CD4-positive, CD25-positive, alpha-beta regulatory T cell (primary cell): ENCODE data around the gene MTFP1. TPM values are rescaled to one million over a fixed set of nuclear protein-coding genes. Genes with fewer than 3 reads are reported as not detected.

Experiments used
- ATAC-seq, 2 donors: fragments of 150-1000 bp; cut with Tn5 transposase; one replicate each; pipeline ENCODE4 v1.10.0; 2021; ENCODE audit warnings: low read depth in 2 of 2, moderate number of reproducible peaks in 2 of 2, moderate library complexity in 1 of 2
- DNase-seq, 3 donors: peaks; one replicate each; pipeline versions ENCODE4 v3.0.0 to v3.0.0-alpha.2; 2012 to 2022; ENCODE audit warnings: mixed read lengths in 1 of 3
- H3K27ac ChIP-seq: one replicate; pipeline ENCODE4 v1.7.0; 2013; ENCODE audit warnings: mild to moderate bottlenecking, low read length; ENCODE audit not compliant: insufficient read depth, poor library complexity, severe bottlenecking
- H3K27me3 ChIP-seq: one replicate; pipeline ENCODE4 v1.7.0; 2013; ENCODE audit warnings: low read length; ENCODE audit not compliant: control insufficient read depth, insufficient read depth
- H3K36me3 ChIP-seq: one replicate; pipeline ENCODE4 v1.7.0; 2013; ENCODE audit warnings: mild to moderate bottlenecking, low read length, moderate library complexity; ENCODE audit not compliant: control insufficient read depth, insufficient read depth
- H3K4me1 ChIP-seq: 2 replicates; pipeline ENCODE4 v1.7.0; 2013; ENCODE audit warnings: mild to moderate bottlenecking, low read length; ENCODE audit not compliant: insufficient read depth, control insufficient read depth, poor library complexity, severe bottlenecking
- H3K4me3 ChIP-seq: one replicate; pipeline ENCODE4 v1.7.0; 2013; ENCODE audit warnings: low read depth, mild to moderate bottlenecking, low read length, moderate library complexity
- H3K9me3 ChIP-seq, 2 experiments: 1 replicate in 1 of 2; 2 replicates in 1 of 2; pipeline ENCODE4 v1.7.0; 2013; ENCODE audit warnings: low read length in 2 of 2, mild to moderate bottlenecking in 1 of 2, moderate library complexity in 1 of 2; ENCODE audit not compliant: control insufficient read depth in 2 of 2
- H3K27ac Mint-ChIP-seq, 3 donors: one replicate each; pipeline ENCODE4 v1.8.0; 2020 to 2022; ENCODE audit warnings: mild to moderate bottlenecking in 3 of 3, mixed read lengths in 3 of 3, moderate library complexity in 2 of 3
- H3K27me3 Mint-ChIP-seq: one replicate; pipeline ENCODE4 v1.8.0; 2022; ENCODE audit warnings: mild to moderate bottlenecking, mixed read lengths
- H3K36me3 Mint-ChIP-seq: one replicate; pipeline ENCODE4 v1.8.0; 2020; ENCODE audit warnings: mixed read lengths
- H3K4me1 Mint-ChIP-seq, 4 donors: one replicate each; pipeline ENCODE4 v1.8.0; 2020 to 2022; ENCODE audit warnings: mixed read lengths in 4 of 4, mild to moderate bottlenecking in 1 of 4
- H3K4me3 Mint-ChIP-seq, 4 donors: one replicate each; pipeline ENCODE4 v1.8.0; 2020 to 2022; ENCODE audit warnings: mild to moderate bottlenecking in 4 of 4, mixed read lengths in 4 of 4, moderate library complexity in 3 of 4
- H3K9me3 Mint-ChIP-seq, 7 donors: one replicate each; pipeline ENCODE4 v1.8.0; 2020 to 2022; ENCODE audit warnings: mixed read lengths in 7 of 7, mild to moderate bottlenecking in 3 of 7, moderate library complexity in 2 of 7
- polyA plus RNA-seq, 4 donors: library from polyadenylated mRNA; unstranded; fragments of 300-500 nt; fragmentation: Illumina TruSeq; gene quantifications; one replicate each; pipeline ENCODE4 v1.2.3, GENCODE V29; 2021
- total RNA-seq: library from RNA; stranded (reverse); gene quantifications from one replicate; pipeline ENCODE4 v1.2.3, GENCODE V29; 2022

The MTFP1 gene
- total and polyA plus RNA-seq, 5 donors from 2014 or later, result 38.3 to 111 (median 45.3) TPM

DNA sequence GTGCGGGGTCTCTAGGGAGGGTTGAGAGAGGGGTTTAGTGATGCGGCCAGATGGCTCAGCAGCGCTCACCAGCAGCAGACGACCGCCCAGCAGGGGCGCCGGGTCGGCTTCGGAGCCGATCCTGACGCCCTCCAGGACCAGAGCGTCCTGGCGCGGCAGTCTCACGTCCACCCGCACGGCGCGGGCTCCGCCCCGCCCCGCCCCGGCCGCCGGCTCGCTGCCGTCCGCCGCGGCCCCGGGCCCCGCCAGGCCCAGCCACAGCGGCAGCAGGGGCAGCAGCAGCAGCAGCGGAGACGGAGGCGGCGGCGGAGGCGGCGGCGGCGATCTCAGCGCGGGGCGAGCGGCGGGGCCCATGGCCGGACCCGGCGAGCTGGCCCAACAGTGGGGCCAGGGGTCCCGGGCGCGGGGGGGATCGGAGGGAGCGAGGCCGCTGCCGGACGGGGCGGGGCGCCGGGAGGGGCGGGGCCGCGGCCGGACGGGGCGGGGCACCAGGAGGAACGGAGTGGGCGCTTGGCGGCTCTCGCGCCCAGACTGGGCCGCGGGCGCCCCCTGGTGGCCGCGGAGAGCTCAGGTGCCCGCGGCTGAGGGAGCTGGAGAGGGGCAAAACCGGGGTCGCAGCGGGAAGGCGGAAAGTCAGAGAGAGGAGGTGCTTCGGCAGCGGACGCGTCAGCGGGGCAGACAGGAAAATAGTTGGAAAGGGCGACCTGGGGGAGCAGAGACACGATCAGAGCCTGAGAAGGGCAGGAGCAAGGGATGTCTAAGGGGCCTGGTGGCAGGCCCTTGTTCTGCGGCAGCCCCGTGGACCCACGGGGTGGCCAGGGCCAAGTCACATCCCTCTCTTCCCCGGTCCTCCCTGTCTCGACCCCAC, 38.4 kb upstream of the MTFP1 start, which contains the start of gene RNF215:
Gene RNF215 (minus strand): TSS at position 452 of the 868 bp plus-strand sequence. CDS start 98 bp downstream, at position 354.
- no peaks in the 10 kb centered on the region for H3K36me3 ChIP-seq
- Mint-ChIP-seq H3K27ac (peak within 1 kb of the TSS in 1 of 3 donors; percentile 71), H3K36me3 (no peaks in the 10 kb centered on the region), H3K4me1 (peaks cover 4 to 22% (median 11%) of the 10 kb centered on the region in 4 donors), H3K4me3 (peak within 1 kb of the TSS; percentile 82 to 90 (median 86)), H3K9me3 (no peaks in the 10 kb centered on the region), H3K27me3 (peaks cover 13% of the 10 kb centered on the region)
- H3K4me1 ChIP-seq, result peaks cover 11% of the 10 kb centered on the region
- H3K27ac ChIP-seq, result no peak within 1 kb of the TSS
- peak; percentile 87 for ATAC-seq
- DNase-seq, result peak; percentile 78 to 79 (median 78)
- no peaks in the 10 kb centered on the region for H3K27me3 ChIP-seq
- H3K9me3 ChIP-seq, result no peaks in the 10 kb centered on the region
- H3K4me3 ChIP-seq, result no peak within 1 kb of the TSS

DNA sequence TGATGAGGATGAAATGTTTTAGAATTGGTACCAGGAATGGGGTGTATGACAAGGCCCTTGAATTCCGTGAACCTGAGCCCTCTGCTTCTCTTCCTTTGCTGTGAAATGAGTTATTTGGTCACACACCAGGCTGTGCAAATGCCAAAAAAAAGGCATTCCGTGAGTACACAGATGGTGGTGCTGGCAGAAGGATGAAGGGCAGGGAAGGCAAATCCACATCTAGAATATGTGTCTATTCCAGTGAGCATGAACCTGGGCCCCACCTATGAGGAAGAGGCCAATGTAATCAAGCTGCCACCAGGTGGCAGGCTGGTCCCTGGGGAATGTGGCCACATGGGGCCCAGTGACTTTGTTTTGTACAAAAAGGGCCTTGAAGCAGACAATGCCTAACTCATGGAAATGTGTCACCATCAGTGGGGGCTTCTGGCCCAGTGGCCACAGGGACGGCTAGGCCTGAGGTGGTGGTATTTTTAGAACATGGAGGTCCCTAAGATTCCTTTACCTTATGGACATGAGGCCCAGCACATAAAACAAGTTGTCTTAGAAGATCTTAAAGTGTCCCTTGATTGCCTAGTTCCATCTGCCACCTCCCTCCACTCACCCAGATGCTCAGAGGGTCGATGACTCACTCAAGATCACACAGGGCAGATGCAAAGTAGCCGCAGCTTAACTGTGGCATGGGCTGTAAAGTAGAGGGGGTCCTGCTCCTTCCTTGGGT, 34.4 kb upstream of the MTFP1 start:
- no peak overlapping the region for H3K27ac ChIP-seq

DNA sequence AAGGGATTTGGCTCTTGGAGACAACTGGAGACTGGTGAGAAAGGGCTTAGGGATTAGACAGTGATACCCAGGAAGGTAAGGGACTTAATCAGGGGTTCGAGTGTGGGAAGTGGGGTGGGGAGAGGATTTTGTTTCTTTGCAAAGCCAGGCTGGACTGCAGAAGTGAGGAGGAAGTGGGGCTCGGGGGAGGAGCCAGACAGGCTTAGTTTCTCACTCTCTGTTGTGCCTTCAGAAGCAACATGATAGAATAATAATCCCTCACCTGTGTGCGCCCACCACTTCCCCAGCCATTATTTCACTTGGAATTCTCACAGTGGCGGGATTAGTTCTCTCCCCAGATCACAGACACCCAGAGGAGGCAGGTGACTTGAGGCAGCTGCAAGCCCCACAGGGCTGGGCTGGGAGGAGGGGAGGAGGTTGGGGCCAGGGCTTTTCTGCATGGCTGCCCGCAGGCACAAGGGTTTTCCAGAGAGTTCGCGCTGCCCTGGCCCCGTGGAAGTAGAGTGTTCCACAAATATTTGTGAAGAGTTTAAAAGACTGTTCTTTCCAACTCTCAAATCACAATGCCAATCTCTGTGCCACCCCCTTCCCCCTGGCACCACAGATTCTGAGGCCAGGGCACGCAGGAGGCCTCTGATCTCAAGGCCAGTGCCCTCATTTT, 32.8 kb upstream of the MTFP1 start:
- no peaks in the 10 kb centered on the region for H3K36me3 ChIP-seq
- ATAC-seq (no peak), DNase-seq (peak in 1 of 3 donors; percentile 32)
- H3K36me3 Mint-ChIP-seq, result no peaks in the 10 kb centered on the region
- peaks cover 32% of the 10 kb centered on the region for H3K27me3 Mint-ChIP-seq
- H3K9me3 ChIP-seq, result no peaks in the 10 kb centered on the region
- H3K27ac Mint-ChIP-seq, result no peak overlapping the region
- H3K4me1 ChIP-seq, result peaks cover 18% of the 10 kb centered on the region
- peaks cover 0 to 28% (median 16%) of the 10 kb centered on the region in 4 donors for H3K4me1 Mint-ChIP-seq
- no peak overlapping the region for H3K4me3 ChIP-seq
- H3K9me3 Mint-ChIP-seq, result peaks cover 0 to 1% (median 0%) of the 10 kb centered on the region in 7 donors
- no peak overlapping the region for H3K27ac ChIP-seq
- no peak overlapping the region for H3K4me3 Mint-ChIP-seq
- H3K27me3 ChIP-seq, result no peaks in the 10 kb centered on the region

More for the DNA sequence above, 34.4 kb upstream of the MTFP1 start:
- peaks cover 0 to 1% (median 0%) of the 10 kb centered on the region in 7 donors for H3K9me3 Mint-ChIP-seq
- peak; percentile 64 to 86 (median 80) for DNase-seq
- peaks cover 12% of the 10 kb centered on the region for H3K4me1 ChIP-seq
- no peak overlapping the region for H3K4me3 ChIP-seq
- peaks cover 0 to 28% (median 10%) of the 10 kb centered on the region in 4 donors for H3K4me1 Mint-ChIP-seq
- H3K27ac Mint-ChIP-seq, result peak overlapping the region in 2 of 3 donors; percentile 73 to 92
- no peaks in the 10 kb centered on the region for H3K27me3 ChIP-seq
- no peaks in the 10 kb centered on the region for H3K36me3 Mint-ChIP-seq
- peaks cover 27% of the 10 kb centered on the region for H3K27me3 Mint-ChIP-seq
- no peaks in the 10 kb centered on the region for H3K9me3 ChIP-seq
- peak; percentile 56 to 60 for ATAC-seq
- no peaks in the 10 kb centered on the region for H3K36me3 ChIP-seq
- peak overlapping the region in 2 of 4 donors; percentile 15 to 44 for H3K4me3 Mint-ChIP-seq

DNA sequence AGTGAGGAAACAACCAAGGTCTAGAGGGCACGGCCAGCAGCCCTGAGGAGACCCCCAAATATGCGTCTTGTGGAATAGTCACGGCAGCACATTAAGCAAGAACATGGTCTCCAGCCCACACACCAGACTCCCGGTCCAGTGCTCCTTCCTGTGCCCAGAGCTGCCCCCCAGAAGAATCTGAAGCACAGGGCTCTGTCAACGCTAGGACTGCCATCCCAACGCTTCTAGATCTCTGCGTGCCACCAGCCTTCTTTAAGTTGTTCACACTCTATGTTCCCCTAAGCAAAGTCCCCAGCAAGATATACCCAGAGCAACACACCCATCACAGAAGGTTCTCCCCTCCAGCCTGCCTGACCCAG, 32.3 kb upstream of the MTFP1 start:
- peak overlapping the region in 2 of 4 donors; percentile 36 to 60 for H3K4me3 Mint-ChIP-seq
- Histone ChIP-seq H3K4me3 (no peak overlapping the region), H3K27me3 (peaks cover under 1% of the 10 kb centered on the region), H3K36me3 (no peaks in the 10 kb centered on the region), H3K9me3 (no peaks in the 10 kb centered on the region), H3K4me1 (peaks cover 23% of the 10 kb centered on the region), H3K27ac (no peak overlapping the region)
- no peak overlapping the region for H3K27ac Mint-ChIP-seq
- H3K27me3 Mint-ChIP-seq, result peaks cover 35% of the 10 kb centered on the region
- ATAC-seq (no peak), DNase-seq (no peak)
- H3K4me1 Mint-ChIP-seq, result peaks cover 0 to 33% (median 19%) of the 10 kb centered on the region in 4 donors
- peaks cover 0 to 1% (median 0%) of the 10 kb centered on the region in 7 donors for H3K9me3 Mint-ChIP-seq
- no peaks in the 10 kb centered on the region for H3K36me3 Mint-ChIP-seq

DNA sequence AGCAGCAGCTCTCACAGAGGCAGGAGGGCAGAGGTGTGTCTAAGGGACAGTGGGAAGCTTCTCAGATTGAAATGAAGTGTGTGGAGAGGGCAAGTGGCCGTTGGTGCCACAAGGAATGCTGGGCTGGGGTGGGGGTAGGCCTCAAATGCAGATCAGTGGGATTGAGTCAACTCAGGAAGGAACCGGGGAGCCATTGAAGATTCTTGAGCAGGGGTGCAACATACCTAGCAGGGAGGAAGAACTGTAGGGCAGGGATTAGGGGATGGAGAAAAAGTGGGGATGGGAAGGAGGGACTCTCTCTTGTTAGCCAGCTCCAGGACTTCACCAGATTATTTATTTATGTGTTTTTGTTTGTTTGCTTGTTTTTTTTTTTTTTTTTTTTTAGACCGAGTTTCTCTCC, 31.7 kb upstream of the MTFP1 start:
- H3K4me3 ChIP-seq, result no peak overlapping the region
- no peak for ATAC-seq
- no peaks in the 10 kb centered on the region for H3K36me3 Mint-ChIP-seq
- H3K27me3 ChIP-seq, result peaks cover 5% of the 10 kb centered on the region
- H3K27me3 Mint-ChIP-seq, result peaks cover 32% of the 10 kb centered on the region
- H3K4me3 Mint-ChIP-seq, result peak overlapping the region in 2 of 4 donors; percentile 36 to 60
- peaks cover 0 to 1% (median 0%) of the 10 kb centered on the region in 7 donors for H3K9me3 Mint-ChIP-seq
- no peak for DNase-seq
- no peaks in the 10 kb centered on the region for H3K9me3 ChIP-seq
- H3K27ac ChIP-seq, result no peak overlapping the region
- peaks cover 0 to 39% (median 24%) of the 10 kb centered on the region in 4 donors for H3K4me1 Mint-ChIP-seq
- no peaks in the 10 kb centered on the region for H3K36me3 ChIP-seq
- peak overlapping the region in 2 of 3 donors; percentile 27 to 61 for H3K27ac Mint-ChIP-seq
- H3K4me1 ChIP-seq, result peaks cover 27% of the 10 kb centered on the region

DNA sequence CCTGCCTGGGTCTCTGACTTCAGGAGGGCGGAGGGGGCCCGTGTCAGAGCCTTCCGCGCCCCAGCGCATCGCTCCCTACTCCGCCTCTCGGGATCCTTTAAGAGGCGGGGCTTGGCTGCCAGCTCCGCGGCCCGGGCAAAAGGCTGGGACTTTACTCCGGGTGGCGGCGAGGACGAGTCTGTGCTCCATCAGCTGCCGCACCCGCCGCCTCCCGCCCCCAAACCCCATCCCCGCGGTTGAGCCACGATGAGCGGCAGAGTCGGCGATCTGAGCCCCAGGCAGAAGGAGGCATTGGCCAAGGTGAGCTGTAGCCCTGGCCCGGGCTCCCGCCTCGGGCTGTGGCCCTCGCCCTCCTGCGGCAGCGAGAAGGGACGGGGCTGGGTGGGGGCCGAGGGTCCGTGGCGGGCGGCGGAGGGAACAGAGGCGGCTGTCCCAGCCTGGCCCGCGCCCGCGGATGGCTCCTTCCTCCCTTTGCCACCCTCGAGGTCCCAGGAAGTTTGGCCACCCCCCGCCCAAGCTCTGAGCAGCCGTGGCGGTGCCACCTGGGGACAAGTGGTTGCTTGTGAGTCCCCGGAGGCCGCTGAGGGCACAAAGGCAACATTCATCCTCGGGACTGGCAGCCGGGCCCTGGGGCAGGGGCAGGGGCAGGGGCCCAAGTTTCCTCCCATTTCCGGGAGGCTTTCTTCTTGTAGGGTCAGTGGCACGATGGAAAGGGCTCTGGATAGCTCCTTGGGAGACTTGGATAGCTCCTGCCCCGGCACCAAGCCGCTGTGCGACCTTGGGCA, 28.5 kb upstream of the MTFP1 start, which contains the start of gene SEC14L2:
Gene SEC14L2 (plus strand): TSS at position 148 of the 785 bp plus-strand sequence. CDS start 99 bp downstream, at position 247.
- ATAC-seq (peak; percentile 35 to 60), DNase-seq (peak; percentile 28 to 49 (median 38))
- H3K4me3 ChIP-seq, result peak within 1 kb of the TSS; percentile 54
- peaks cover 5% of the 10 kb centered on the region for H3K27me3 ChIP-seq
- no peaks in the 10 kb centered on the region for H3K36me3 ChIP-seq
- Mint-ChIP-seq H3K27ac (peak within 1 kb of the TSS; percentile 38 to 76 (median 66)), H3K4me3 (peak within 1 kb of the TSS; percentile 80 to 94 (median 84)), H3K4me1 (peaks cover 0 to 32% (median 20%) of the 10 kb centered on the region in 4 donors), H3K9me3 (peaks cover 0 to 1% (median 0%) of the 10 kb centered on the region in 7 donors), H3K36me3 (no peaks in the 10 kb centered on the region), H3K27me3 (peaks cover 24% of the 10 kb centered on the region)
- no peaks in the 10 kb centered on the region for H3K9me3 ChIP-seq
- no peak within 1 kb of the TSS for H3K27ac ChIP-seq
- peaks cover 27% of the 10 kb centered on the region for H3K4me1 ChIP-seq
